ENCODE data around the gene CCDC157. TPM values are rescaled to one million over a fixed set of nuclear protein-coding genes. Genes with fewer than 3 reads are reported as not detected.

CCDC157 gene
- total RNA-seq, 1 donor from 2014 or later: 1.0 TPM

DNA sequence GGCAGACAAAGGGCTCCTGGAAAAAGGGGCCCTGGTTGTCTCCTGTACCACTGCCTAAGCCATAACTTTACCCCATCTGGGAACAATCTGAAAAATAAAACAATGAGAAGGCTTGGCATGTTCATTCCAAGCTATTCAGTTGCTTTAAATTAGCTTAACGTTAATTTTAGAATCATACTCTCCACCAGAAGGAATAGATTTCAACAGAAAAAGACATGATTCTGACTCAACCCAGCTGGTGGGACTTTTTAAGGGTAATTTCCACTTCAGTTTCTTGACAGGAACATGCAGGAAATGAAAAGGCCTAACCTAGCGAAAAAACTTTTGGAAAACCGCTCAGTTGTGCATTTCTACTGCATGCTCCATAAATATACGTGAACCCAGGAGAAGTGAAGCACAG lies 8.0 kb upstream of the CCDC157 start:
- H3K9me3 ChIP-seq (ENCODE audit: control insufficient read depth in 3 of 3, low read length in 3 of 3): no peaks in the 10 kb centered on the region
- H3K36me3 ChIP-seq (ENCODE audit: control insufficient read depth in 3 of 3, insufficient read depth in 3 of 3, low read length in 3 of 3): peaks cover 50 to 74% (median 67%) of the 10 kb centered on the region in 3 donors
- no peak overlapping the region for H3K4me3 ChIP-seq (ENCODE audit: low read length in 3 of 3)
- H3K27ac ChIP-seq (ENCODE audit: low read depth, low read length): no peak overlapping the region
- H3K9ac ChIP-seq (ENCODE audit: low read depth in 1 of 3, low read length in 3 of 3): no peak overlapping the region
- no peaks in the 10 kb centered on the region for H3K27me3 ChIP-seq (ENCODE audit: control insufficient read depth in 3 of 3, insufficient read depth in 3 of 3, low read length in 3 of 3)
- H3K4me1 ChIP-seq (ENCODE audit: control insufficient read depth in 3 of 3, insufficient read depth in 3 of 3, low read length in 3 of 3): peaks cover 0 to 11% (median 0%) of the 10 kb centered on the region in 3 donors

DNA sequence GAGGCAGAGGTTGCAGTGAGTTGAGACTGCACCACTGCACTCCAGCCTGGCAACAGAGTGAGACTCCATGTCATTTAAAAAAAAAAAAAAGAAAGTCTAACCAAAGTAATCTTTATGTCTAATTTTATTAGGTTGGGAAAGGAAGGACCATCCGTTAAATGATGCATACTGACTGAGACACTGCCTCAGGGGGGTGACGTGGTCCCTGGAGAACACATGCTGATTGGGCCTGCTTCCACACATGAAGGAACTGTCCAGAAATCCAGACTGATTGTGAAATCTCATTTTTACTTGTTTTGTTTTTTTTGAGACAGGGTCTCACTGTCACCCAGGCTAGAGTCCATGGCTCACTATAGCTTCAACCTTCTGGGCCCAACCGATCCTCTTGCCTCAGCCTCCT lies 5.6 kb upstream of the CCDC157 start:
- Histone ChIP-seq H3K27me3 (ENCODE audit: control insufficient read depth in 3 of 3, insufficient read depth in 3 of 3, low read length in 3 of 3) (no peaks in the 10 kb centered on the region), H3K9ac (ENCODE audit: low read depth in 1 of 3, low read length in 3 of 3) (no peak overlapping the region), H3K27ac (ENCODE audit: low read depth, low read length) (no peak overlapping the region), H3K4me1 (ENCODE audit: control insufficient read depth in 3 of 3, insufficient read depth in 3 of 3, low read length in 3 of 3) (peaks cover 23 to 33% (median 23%) of the 10 kb centered on the region in 3 donors), H3K36me3 (ENCODE audit: control insufficient read depth in 3 of 3, insufficient read depth in 3 of 3, low read length in 3 of 3) (peaks cover 25 to 49% (median 43%) of the 10 kb centered on the region in 3 donors), H3K9me3 (ENCODE audit: control insufficient read depth in 3 of 3, low read length in 3 of 3) (no peaks in the 10 kb centered on the region), H3K4me3 (ENCODE audit: low read length in 3 of 3) (no peak overlapping the region)

DNA sequence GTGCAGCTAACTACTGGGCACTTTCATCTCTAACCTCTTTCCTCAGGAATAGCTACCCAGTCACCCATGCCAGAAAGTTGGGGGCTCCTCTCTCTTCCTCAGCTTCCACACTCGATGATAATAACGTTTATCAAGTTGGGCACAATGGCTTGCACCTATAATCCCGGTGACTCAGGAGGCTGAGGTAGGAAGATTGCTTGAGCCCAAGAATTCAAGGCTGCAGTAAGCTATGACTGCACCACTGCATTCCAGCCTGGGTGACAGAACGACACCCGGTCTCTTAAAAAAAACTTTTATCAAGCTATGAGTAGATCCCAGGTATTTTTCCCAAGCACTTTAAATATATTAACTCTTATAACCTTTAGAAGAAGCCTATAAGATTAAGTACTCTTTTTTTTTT lies 2.2 kb upstream of the CCDC157 start:
- Histone ChIP-seq H3K9me3 (ENCODE audit: control insufficient read depth in 3 of 3, low read length in 3 of 3) (no peaks in the 10 kb centered on the region), H3K36me3 (ENCODE audit: control insufficient read depth in 3 of 3, insufficient read depth in 3 of 3, low read length in 3 of 3) (peaks cover 15 to 27% (median 25%) of the 10 kb centered on the region in 3 donors), H3K27ac (ENCODE audit: low read depth, low read length) (no peak overlapping the region), H3K27me3 (ENCODE audit: control insufficient read depth in 3 of 3, insufficient read depth in 3 of 3, low read length in 3 of 3) (peaks cover 0 to 4% (median 0%) of the 10 kb centered on the region in 3 donors), H3K4me1 (ENCODE audit: control insufficient read depth in 3 of 3, insufficient read depth in 3 of 3, low read length in 3 of 3) (peaks cover 27 to 39% (median 28%) of the 10 kb centered on the region in 3 donors), H3K4me3 (ENCODE audit: low read length in 3 of 3) (peak overlapping the region in 1 of 3 donors; percentile 3), H3K9ac (ENCODE audit: low read depth in 1 of 3, low read length in 3 of 3) (peak overlapping the region in 2 of 3 donors; percentile 18 to 45)

DNA sequence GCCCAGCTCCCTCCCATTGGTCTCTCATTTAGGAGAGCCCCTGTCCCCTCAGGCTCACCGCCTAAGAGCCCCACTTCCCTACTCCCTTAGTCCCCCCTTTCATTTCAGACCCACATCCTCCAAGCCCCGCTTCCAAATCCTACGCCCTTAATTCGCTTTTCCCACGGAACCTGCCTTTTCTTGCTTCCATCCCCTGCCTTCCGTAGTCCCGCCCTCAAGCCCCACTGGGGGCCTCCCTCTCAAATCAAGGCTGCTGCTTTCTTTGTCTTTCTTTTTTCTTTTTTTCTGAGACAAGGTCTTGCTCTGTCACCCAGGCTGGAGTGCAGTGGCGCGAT lies 396 bp downstream of the CCDC157 start:
- Histone ChIP-seq H3K27ac (ENCODE audit: low read depth, low read length) (peak overlapping the region; percentile 96), H3K4me3 (ENCODE audit: low read length in 3 of 3) (peak overlapping the region; percentile 85 to 95 (median 90)), H3K9me3 (ENCODE audit: control insufficient read depth in 3 of 3, low read length in 3 of 3) (no peaks in the 10 kb centered on the region), H3K27me3 (ENCODE audit: control insufficient read depth in 3 of 3, insufficient read depth in 3 of 3, low read length in 3 of 3) (peaks cover 0 to 4% (median 0%) of the 10 kb centered on the region in 3 donors), H3K36me3 (ENCODE audit: control insufficient read depth in 3 of 3, insufficient read depth in 3 of 3, low read length in 3 of 3) (peaks cover 7 to 8% (median 8%) of the 10 kb centered on the region in 3 donors), H3K9ac (ENCODE audit: low read depth in 1 of 3, low read length in 3 of 3) (peak overlapping the region; percentile 89 to 99 (median 95)), H3K4me1 (ENCODE audit: control insufficient read depth in 3 of 3, insufficient read depth in 3 of 3, low read length in 3 of 3) (peaks cover 27 to 35% (median 28%) of the 10 kb centered on the region in 3 donors)

DNA sequence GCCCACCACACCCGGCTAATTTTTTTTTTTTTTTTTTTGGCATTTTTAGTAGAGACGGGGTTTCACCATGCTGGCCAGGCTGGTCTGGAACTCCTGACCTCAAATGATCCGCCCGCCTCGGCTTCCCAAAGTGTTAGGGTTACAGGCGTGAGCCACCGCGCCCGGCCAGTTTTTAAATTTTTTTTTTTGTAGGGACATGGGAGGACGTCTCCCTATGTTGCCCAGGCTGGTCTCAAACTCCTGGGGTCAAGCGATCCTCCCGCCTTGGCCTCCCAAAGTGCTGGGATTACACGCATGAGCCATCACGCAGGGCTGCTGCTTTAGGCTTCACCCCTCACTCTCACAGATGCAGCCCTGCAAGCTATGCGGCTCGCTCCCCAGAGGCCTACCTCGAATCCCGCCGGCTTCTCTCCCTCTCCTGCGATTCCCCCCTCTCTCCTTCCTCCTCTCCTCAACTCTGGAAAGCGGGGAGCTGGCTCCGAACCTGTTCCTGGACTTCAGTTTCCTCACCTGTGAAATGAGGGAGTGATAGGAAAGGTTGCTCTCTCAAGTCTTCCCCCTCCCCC lies 926 bp downstream of the CCDC157 start:
- Histone ChIP-seq H3K27ac (ENCODE audit: low read depth, low read length) (no peak overlapping the region), H3K9me3 (ENCODE audit: control insufficient read depth in 3 of 3, low read length in 3 of 3) (no peaks in the 10 kb centered on the region), H3K36me3 (ENCODE audit: control insufficient read depth in 3 of 3, insufficient read depth in 3 of 3, low read length in 3 of 3) (peaks cover 2 to 4% (median 3%) of the 10 kb centered on the region in 3 donors), H3K27me3 (ENCODE audit: control insufficient read depth in 3 of 3, insufficient read depth in 3 of 3, low read length in 3 of 3) (peaks cover 0 to 4% (median 0%) of the 10 kb centered on the region in 3 donors), H3K9ac (ENCODE audit: low read depth in 1 of 3, low read length in 3 of 3) (no peak overlapping the region), H3K4me1 (ENCODE audit: control insufficient read depth in 3 of 3, insufficient read depth in 3 of 3, low read length in 3 of 3) (peaks cover 27 to 35% (median 28%) of the 10 kb centered on the region in 3 donors), H3K4me3 (ENCODE audit: low read length in 3 of 3) (no peak overlapping the region)

DNA sequence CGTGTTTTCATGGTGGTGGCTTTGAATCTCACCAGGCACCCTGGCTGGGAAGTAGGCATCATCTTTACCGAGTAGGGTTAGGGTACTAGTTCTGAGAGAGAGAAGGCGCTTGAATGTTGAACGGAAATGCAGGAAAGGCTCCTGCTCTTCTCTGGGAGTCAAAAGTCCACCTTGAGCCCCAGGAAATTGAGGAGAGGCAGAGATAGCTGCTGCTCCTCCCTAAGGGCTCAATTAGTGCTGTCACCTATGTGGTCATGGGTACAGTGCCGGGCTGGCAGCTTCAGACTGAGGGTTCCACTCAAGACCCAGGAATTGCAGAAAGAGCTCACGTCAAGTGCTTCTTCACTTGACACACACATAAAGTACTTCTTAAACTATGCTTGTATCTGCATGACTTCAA lies 1.7 kb downstream of the CCDC157 start:
- no peak overlapping the region for H3K9ac ChIP-seq (ENCODE audit: low read depth in 1 of 3, low read length in 3 of 3)

DNA sequence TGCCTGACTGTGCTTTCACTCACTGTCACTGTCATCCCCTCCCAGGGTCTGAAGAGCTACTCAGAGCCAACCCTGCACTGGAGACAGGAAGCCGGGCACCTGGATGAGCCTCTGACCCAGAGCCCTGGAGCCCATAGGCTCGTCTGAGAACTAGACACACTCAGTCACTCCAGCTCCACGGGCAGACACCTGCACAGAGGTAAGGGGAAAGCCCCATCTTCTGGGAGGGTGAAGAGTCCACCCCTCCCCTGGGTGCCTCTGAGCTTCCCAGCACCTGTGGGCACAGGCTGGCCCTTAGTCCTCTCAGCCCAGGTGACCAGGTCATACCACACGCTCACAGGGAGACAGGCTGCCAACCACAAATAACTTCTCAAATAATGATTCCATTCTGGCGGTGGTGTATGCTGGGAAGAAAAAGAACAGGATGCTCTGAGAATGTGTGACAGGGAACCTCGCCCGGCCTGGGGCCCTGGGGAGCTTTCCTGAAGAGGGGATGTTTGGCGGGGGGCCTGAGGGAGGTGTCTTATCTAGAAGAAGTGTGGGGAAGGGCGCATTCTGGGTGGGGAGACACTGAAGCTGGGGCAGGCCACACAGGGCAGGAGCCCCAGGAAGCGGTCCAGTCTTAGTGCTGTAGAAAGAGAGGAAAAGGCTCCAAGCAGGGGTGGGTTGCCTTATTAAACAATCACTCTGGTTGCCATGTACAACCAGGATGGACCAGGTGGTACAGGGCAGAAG lies 5.3 kb downstream of the CCDC157 start:
- no peak overlapping the region for H3K9ac ChIP-seq (ENCODE audit: low read depth in 1 of 3, low read length in 3 of 3)
- no peaks in the 10 kb centered on the region for H3K9me3 ChIP-seq (ENCODE audit: control insufficient read depth in 3 of 3, low read length in 3 of 3)
- H3K27ac ChIP-seq (ENCODE audit: low read depth, low read length): no peak overlapping the region
- peaks cover 2 to 4% (median 4%) of the 10 kb centered on the region in 3 donors for H3K36me3 ChIP-seq (ENCODE audit: control insufficient read depth in 3 of 3, insufficient read depth in 3 of 3, low read length in 3 of 3)
- peaks cover 3 to 4% (median 3%) of the 10 kb centered on the region in 3 donors for H3K4me1 ChIP-seq (ENCODE audit: control insufficient read depth in 3 of 3, insufficient read depth in 3 of 3, low read length in 3 of 3)
- H3K4me3 ChIP-seq (ENCODE audit: low read length in 3 of 3): no peak overlapping the region
- peaks cover 0 to 4% (median 0%) of the 10 kb centered on the region in 3 donors for H3K27me3 ChIP-seq (ENCODE audit: control insufficient read depth in 3 of 3, insufficient read depth in 3 of 3, low read length in 3 of 3)

More for the DNA sequence above, 1.7 kb downstream of the CCDC157 start:
- Histone ChIP-seq H3K27ac (ENCODE audit: low read depth, low read length) (no peak overlapping the region), H3K27me3 (ENCODE audit: control insufficient read depth in 3 of 3, insufficient read depth in 3 of 3, low read length in 3 of 3) (peaks cover 0 to 4% (median 0%) of the 10 kb centered on the region in 3 donors), H3K4me3 (ENCODE audit: low read length in 3 of 3) (no peak overlapping the region), H3K4me1 (ENCODE audit: control insufficient read depth in 3 of 3, insufficient read depth in 3 of 3, low read length in 3 of 3) (peaks cover 27 to 35% (median 28%) of the 10 kb centered on the region in 3 donors), H3K9me3 (ENCODE audit: control insufficient read depth in 3 of 3, low read length in 3 of 3) (no peaks in the 10 kb centered on the region), H3K36me3 (ENCODE audit: control insufficient read depth in 3 of 3, insufficient read depth in 3 of 3, low read length in 3 of 3) (no peaks in the 10 kb centered on the region)

DNA sequence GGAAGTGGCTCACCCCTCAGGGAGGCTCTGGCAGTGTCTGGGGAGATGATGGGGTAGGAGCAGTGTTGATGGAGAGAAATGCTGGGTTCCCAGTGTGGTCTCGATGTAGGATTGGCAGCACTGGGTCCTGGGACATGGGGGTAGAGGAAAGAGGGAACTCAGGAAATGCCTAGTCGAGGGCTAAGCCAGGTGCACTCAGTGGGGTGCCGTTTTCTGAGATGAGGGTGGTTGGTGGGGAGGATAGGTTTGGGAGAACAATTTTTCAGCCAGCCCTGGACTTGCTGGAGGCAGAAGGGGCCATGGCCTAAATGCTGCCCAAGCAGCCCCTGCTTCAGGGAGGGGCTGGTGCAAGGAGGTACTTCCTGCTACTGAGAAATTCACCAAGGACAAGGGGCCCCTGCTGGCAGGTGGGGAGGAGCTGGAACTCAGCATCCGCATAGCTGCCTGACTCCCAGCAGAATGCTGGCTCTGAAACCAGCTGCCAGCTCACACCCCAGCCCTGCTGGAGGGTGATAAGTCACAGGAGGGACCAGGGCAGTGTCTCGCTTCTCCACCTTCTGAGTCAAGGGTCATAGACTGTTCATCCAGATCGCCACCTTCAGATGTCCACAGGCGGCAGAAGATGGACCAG lies 6.0 kb downstream of the CCDC157 start:
- Histone ChIP-seq H3K9me3 (ENCODE audit: control insufficient read depth in 3 of 3, low read length in 3 of 3) (no peaks in the 10 kb centered on the region), H3K27me3 (ENCODE audit: control insufficient read depth in 3 of 3, insufficient read depth in 3 of 3, low read length in 3 of 3) (peaks cover 0 to 4% (median 0%) of the 10 kb centered on the region in 3 donors), H3K27ac (ENCODE audit: low read depth, low read length) (no peak overlapping the region), H3K4me3 (ENCODE audit: low read length in 3 of 3) (no peak overlapping the region), H3K4me1 (ENCODE audit: control insufficient read depth in 3 of 3, insufficient read depth in 3 of 3, low read length in 3 of 3) (no peaks in the 10 kb centered on the region), H3K9ac (ENCODE audit: low read depth in 1 of 3, low read length in 3 of 3) (no peak overlapping the region), H3K36me3 (ENCODE audit: control insufficient read depth in 3 of 3, insufficient read depth in 3 of 3, low read length in 3 of 3) (peaks cover 2 to 4% (median 4%) of the 10 kb centered on the region in 3 donors)

DNA sequence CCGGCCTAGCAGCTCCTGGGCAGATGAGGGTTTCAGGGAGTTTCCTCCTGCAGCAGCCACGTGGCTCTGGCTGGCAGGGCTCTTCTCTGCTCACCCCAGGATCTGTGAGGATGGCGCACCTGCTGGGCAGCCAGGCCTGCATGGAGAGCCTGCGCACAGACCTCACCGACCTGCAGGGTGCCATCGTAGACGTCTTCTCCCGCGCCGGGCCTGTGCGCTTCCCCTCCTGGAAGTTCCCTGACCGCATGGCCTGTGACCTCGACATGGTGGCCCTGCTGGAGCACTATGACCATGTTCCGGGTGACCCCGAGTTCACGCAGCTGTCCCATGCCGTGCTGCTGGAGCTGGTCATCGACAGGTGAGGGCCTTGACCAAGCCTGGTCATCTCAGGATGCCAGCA lies 9.1 kb downstream of the CCDC157 start:
- peaks cover 0 to 6% (median 3%) of the 10 kb centered on the region in 3 donors for H3K27me3 ChIP-seq (ENCODE audit: control insufficient read depth in 3 of 3, insufficient read depth in 3 of 3, low read length in 3 of 3)
- H3K4me1 ChIP-seq (ENCODE audit: control insufficient read depth in 3 of 3, insufficient read depth in 3 of 3, low read length in 3 of 3): no peaks in the 10 kb centered on the region
- H3K27ac ChIP-seq (ENCODE audit: low read depth, low read length): no peak overlapping the region
- H3K9ac ChIP-seq (ENCODE audit: low read depth in 1 of 3, low read length in 3 of 3): no peak overlapping the region
- peaks cover 2 to 4% (median 4%) of the 10 kb centered on the region in 3 donors for H3K36me3 ChIP-seq (ENCODE audit: control insufficient read depth in 3 of 3, insufficient read depth in 3 of 3, low read length in 3 of 3)
- no peak overlapping the region for H3K4me3 ChIP-seq (ENCODE audit: low read length in 3 of 3)
- no peaks in the 10 kb centered on the region for H3K9me3 ChIP-seq (ENCODE audit: control insufficient read depth in 3 of 3, low read length in 3 of 3)

DNA sequence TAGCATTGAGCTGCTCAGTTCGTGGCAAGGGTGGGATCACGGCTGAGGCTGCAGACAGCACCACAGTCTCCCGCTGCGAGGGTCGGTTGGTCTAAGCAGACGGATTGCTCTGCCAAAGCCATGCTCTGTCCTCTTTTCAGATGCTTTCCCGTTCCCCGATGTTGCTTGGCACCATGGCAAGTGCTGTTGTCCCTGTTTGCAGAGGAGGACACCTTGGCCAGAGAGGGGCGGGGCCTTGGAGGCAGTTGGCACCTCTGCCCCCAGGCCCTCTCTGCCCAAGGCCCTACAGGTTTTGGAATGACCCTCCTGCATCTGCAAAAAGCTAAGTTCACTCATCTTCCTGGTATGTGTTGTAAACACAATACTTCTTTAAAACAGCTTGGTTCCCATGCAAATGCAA lies 11.6 kb downstream of the CCDC157 start:
- Histone ChIP-seq H3K27me3 (ENCODE audit: control insufficient read depth in 3 of 3, insufficient read depth in 3 of 3, low read length in 3 of 3) (peaks cover 0 to 6% (median 3%) of the 10 kb centered on the region in 3 donors), H3K9ac (ENCODE audit: low read depth in 1 of 3, low read length in 3 of 3) (no peak overlapping the region), H3K4me1 (ENCODE audit: control insufficient read depth in 3 of 3, insufficient read depth in 3 of 3, low read length in 3 of 3) (no peaks in the 10 kb centered on the region), H3K27ac (ENCODE audit: low read depth, low read length) (no peak overlapping the region), H3K4me3 (ENCODE audit: low read length in 3 of 3) (no peak overlapping the region), H3K9me3 (ENCODE audit: control insufficient read depth in 3 of 3, low read length in 3 of 3) (no peaks in the 10 kb centered on the region), H3K36me3 (ENCODE audit: control insufficient read depth in 3 of 3, insufficient read depth in 3 of 3, low read length in 3 of 3) (peaks cover 2 to 4% (median 4%) of the 10 kb centered on the region in 3 donors)
